ENCODE measurements around the gene ARPP21. TPM values are rescaled to one million over a fixed set of nuclear protein-coding genes. Genes with fewer than 3 reads are reported as not detected.

ARPP21 gene
- total RNA-seq, 1 donor from 2014 or later: 2.1 TPM

DNA sequence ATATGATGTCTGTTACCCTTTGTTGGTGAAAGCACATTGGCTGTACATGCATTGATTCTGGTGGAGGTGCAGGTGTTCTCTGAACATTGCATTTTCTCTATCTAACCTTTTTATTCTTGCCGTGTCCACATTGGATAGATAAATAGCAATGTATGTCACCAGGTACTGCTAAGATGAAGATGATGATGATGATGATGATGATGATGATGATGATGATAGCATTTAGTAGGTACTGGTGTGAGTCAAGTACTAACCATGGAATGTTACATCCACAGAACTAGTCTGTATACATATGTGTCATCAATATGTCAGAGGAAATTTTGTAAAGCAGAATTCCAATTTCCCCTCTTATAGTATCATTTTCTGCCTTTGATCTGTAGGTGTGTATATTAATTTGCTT, 36.3 kb downstream of the ARPP21 start:
- no peak for DNase-seq (ENCODE audit: low spot score)

- no peak for DNase-seq (ENCODE audit: low spot score)
Measured at GRCh38 chr3:35677797-35678196, 38.5 kb downstream of the ARPP21 start.

DNA sequence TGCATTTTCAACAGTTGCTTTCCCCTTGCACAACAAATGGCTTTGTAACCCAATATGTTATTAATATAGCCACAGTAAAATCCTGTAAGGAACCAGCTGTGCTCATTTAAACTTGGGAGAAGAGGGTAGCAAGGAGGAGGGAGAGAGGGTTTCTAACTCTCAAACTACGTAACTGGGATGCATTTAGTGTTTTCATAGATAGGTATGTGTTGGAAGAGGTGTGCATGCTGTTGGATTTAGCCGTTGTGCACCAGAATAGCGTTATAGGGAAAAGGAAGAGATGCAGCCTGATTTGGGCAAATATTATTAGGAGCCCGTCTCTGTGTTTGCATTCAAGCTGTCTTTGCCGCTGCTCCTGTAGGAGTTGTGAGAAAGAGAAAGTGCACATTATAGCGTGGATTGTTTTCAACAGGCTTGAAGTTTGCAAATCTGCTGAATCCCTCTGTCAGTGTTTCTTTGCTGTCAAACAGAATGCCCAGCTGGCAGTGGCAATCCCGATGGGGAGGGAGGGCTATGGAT, 39.4 kb downstream of the ARPP21 start:
- no peak for DNase-seq (ENCODE audit: low spot score)

DNA sequence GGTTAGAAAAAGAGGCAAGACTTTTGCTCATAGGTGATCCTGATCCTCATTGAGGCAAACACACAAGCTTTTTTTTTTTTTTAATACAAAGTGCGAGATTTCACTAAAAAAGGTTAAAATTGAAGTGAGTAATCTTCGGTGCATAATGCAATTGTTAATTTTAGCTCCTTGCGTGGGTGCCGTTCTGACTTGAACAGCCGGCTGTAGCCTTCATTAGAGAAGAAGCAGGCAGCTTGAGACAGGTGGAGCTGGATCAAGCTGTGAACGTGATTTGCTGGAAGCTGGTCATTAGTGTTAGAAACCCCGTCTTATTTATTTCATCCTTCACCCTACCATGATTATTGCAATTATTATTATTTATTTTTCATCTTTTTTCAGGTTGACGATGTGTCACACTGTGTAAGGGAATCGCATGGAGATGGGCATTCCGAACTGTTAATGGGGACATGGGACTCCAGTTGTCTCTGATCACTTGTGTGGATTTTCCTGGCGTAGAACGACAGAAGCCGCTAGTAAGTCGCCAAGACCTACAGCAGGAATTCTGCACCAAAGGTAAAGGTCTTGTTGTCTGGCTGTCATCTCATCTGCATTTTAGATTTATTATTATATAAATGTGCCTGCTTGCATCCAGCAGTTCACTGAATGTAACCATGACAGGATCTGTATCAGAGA, 40.2 kb downstream of the ARPP21 start:
- no peak for DNase-seq (ENCODE audit: low spot score)

DNA sequence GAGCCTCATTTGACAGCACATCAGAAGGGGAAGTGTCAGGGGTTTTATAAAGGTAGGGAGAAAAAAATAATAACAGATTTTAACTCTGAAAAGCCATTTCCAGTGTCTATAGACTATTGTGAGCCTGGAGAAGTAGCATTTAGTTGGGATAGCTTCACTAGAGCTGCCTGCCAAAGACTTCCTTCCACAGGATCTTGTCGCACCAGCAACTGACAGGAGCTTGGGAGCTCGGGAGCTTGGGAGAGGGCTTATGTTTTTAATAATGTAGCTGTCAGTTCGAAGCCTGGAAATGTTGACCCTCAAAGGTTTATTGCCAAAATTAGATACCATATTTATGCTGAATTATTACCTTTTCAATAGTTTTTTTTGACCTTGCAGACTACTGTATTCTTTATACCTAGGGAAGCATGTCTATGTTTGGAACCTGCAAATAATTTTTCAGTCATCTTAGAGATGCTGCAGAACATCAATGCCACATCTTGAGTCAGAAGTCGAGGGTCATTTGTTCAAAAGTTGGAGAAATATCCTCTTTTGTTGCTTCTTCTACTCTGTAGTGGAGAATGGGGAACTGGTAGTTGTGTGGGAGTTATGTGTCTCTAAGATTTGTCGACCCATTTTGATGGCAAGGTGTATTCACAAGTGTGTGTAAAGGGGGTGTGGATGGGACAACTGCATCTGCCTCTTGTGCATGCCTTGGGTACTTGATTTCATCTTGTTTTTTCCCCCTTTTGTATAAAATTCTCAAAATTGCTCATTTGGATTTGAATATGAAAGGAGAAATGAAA, 41.7 kb downstream of the ARPP21 start:
- DNase-seq (ENCODE audit: low spot score): no peak

DNA sequence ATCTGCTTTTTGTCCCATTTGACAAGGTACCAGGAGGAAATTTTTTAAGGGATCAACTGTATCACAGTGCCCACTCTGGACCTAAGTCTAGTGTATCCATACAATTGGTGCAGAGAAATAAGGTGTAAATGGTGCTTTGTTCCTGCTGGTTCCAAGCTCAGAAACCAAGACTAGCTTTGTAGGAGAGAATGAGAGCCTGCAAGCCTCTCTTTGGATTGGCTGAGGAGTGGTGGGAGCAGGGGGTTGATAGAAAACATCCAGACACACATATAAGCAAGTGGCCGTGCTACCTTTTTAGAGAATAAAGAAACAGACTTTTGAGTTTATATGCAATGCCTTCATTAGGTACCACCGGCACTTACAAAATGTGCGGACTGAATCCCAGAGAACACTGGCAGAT, 45.8 kb downstream of the ARPP21 start:
- no peak for DNase-seq (ENCODE audit: low spot score)

DNA sequence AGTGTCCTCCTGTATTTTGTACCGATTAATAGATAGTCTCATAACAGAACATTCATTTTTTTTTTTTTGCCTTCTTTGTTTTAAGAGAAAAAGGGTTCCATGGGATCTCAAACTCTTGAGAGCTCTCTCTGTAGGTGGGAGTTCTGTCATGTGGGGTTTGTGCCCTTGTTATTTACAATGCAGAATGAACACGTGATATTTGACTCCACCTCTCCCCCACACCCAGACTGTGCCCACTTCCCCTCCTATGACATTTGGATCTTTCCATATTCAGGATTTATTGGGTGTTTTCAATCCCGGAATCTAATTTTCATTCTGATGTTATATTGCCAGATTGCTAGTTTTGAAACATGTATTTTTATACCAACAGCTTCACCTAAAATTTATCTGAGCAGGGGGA, 49.5 kb downstream of the ARPP21 start:
- DNase-seq (ENCODE audit: low spot score): no peak

DNA sequence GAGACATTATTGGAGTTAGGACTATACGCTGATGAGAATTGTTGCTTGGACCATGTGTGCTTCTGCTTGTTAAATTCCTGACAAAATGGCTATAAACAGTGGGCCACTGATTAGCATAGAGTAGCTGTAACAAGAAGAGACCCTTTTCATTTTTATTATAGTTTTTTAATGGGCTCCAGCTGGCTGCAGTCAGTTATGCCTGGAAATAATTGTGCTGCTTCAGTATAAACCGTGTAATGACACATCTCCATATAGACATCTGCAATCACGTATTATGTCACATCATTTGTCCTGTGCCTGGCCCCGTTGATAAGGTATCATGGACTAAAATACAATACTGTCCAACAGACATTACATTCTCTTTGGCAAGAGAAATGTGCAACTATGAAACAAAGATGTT, 50.9 kb downstream of the ARPP21 start:
- no peak for DNase-seq (ENCODE audit: low spot score)

DNA sequence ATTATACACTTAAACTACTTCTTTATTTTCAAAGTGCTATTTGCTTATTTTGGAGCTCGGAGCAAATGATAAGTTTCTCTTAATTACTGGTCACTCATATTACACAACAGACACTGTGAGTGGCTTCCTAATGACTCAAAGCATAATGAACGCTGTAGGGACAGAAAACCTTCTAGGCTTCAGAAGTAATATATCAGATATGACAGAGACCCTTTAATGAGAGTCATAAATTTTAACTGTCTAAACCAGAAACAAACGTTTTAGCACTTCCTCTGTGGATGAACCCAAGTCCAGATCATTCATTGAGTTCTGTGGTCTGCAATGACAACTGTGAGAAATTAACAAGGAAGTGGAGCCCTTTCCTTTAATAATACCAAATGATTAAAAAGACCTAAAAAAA, 66.6 kb downstream of the ARPP21 start:
- no peak for DNase-seq (ENCODE audit: low spot score)

GRCh38 chr3:35707904-35708303, 68.6 kb downstream of the ARPP21 start:
- no peak for DNase-seq (ENCODE audit: low spot score)

DNA sequence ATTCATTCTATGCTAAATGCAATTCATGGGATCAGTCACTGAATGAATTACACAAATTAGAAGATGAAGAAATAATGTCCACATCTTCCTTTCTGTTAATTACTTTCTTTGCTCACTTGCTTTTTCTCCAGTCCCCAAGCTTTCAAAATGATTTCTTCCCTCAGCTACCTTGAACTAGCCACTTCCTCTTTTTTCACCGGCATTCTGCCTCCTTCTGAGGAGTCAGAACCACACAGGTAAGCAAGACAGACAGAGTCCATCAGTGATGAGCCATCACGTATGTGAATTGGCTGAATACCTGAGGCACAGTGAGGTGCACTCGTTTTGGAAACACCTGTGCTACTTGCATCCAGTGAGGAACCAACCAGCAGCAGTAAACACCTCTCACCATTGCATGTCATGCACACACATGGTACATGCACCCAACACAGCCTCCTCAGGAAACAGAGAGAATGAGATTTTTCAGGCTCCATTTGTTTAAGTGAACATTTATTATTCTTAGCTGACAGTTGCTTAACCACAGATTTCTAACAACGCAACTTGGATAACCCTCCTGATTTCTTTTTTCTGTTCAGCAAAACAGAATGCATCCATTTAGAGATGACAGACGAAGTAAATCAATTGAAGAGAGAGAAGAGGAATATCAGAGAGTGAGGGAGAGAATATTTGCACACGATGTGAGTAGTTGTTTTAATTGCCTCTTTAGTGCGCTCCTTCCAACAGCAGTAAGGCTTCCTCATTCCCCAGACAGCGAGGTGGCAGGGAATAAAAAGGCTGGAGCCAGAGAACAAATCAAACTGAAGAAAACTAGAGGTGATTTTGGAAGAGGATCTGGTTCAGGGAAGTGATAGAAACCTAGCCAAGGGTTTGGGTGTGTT, 69.3 kb downstream of the ARPP21 start:
- DNase-seq (ENCODE audit: low spot score): no peak

DNA sequence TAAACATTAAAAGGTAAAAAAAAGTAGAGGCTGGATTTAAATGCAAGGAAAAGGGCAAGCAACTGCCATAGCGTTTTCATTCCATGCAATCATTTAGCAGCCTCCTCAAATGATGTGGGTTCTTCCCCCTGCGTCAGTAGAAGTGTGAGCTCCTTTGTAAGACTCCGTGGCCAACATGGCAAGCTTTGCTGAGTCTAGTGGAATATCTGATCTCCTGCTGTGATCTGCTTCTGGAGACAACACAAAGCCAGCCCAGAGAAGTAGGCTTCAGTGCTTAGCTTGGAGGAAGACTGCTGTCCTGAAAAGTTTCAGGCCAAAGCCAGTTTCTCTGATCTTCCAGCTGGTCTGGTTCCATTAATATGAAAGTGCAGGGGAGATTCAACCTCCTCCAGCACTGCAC, 70.4 kb downstream of the ARPP21 start:
- no peak for DNase-seq (ENCODE audit: low spot score)

GRCh38 chr3:35710554-35710953, 71.2 kb downstream of the ARPP21 start:
- no peak for DNase-seq (ENCODE audit: low spot score)

GRCh38 chr3:35718921-35719320, 79.6 kb downstream of the ARPP21 start:
- DNase-seq (ENCODE audit: low spot score): no peak

GRCh38 chr3:35721628-35722027, 82.3 kb downstream of the ARPP21 start:
- DNase-seq (ENCODE audit: low spot score): no peak

DNA sequence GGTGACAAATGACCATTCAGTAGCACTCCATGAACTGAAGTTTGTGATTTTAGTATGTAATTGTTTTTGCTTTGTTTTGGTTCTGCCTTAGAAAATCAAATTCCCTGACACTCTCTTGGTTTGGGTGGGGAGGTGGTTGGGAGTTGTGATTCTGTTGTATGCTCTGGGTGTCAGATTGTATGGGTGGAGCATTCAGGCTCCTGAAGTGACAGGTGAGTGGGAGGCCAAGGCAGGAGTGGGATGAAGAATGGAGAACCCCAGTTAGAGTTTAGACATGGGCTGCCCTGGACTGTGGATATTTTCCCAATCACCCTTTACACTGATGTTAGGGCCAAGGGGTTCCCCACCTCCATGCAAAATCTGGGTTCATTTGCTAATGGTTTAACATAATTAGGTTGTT, 83.6 kb downstream of the ARPP21 start:
- DNase-seq (ENCODE audit: low spot score): no peak

GRCh38 chr3:35723480-35724097, 84.3 kb downstream of the ARPP21 start:
- no peak for DNase-seq (ENCODE audit: low spot score)

DNA sequence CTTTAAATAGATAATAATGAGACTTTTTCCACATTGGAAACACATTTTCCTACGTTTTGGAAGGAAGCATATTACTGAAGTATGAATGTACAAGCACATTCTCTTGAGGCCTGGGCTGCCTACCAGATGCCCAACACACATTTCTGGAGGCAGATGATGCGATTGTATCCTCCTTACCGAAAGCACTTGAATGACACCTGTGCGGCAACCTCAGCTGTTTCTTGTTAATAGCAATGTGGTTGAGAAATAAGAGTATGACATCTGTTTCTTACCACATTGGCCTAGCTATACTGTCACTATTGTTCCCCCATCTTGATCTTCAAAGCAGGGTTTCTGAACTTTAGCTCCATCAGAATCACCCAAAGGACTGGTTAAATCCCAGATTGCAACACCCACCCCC, 84.8 kb downstream of the ARPP21 start:
- DNase-seq (ENCODE audit: low spot score): no peak

DNA sequence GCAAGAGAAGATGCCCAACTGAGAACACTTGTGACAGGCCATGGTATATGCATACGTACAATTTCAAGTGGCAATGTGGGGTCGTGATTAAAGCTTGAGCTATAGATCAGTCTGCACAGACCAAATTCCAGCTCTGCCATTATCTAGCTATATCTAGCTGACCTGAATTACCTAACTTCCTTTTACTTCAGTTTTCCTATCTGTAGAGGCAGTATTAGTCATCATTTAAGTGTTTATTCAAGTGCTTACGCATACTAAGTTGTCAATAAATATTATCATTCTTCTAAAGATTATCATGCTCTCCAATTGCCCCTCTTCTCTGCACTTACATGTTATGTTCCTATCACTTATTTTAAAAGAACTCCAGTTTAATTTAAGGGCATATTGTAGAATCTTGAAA, 87.9 kb downstream of the ARPP21 start:
- no peak for DNase-seq (ENCODE audit: low spot score)

GRCh38 chr3:35733341-35733740, 94.0 kb downstream of the ARPP21 start:
- DNase-seq (ENCODE audit: low spot score): peak; percentile 62

GRCh38 chr3:35733864-35734263, 94.5 kb downstream of the ARPP21 start:
- no peak for DNase-seq (ENCODE audit: low spot score)

GRCh38 chr3:35737080-35737479, 97.8 kb downstream of the ARPP21 start:
- no peak for DNase-seq (ENCODE audit: low spot score)
